ENCODE data around the gene MFN2. TPM values are rescaled to one million over a fixed set of nuclear protein-coding genes. Genes with fewer than 3 reads are reported as not detected.
A peak's percentile ranks its signal among the peaks of the same experiment; 100 is the strongest.
"Not testable (repeated sequence)": the region's sequence is repeated elsewhere in the genome, so short reads cannot be mapped to it uniquely, and the experiment has no call there.

The MFN2 gene
- total RNA-seq, 2 experiments from 2014 or later = 55.1 to 60.4 TPM

GRCh38 chr1:12003762-12004161, 23.5 kb downstream of the MFN2 start:
- peaks cover 71% of the 10 kb centered on the region for H3K36me3 Mint-ChIP-seq (ENCODE audit: low read depth)

GRCh38 chr1:12005488-12006166, 25.4 kb downstream of the MFN2 start:
- no peak for ATAC-seq
- Mint-ChIP-seq H3K4me1 (ENCODE audit: low read depth) (no peaks in the 10 kb centered on the region), H3K9me3 (ENCODE audit: insufficient read depth) (no peaks in the 10 kb centered on the region), H3K27ac (no peak overlapping the region), H3K4me3 (no peak overlapping the region), H3K27me3 (ENCODE audit: low read depth) (no peaks in the 10 kb centered on the region), H3K36me3 (ENCODE audit: low read depth) (peaks cover 78% of the 10 kb centered on the region)
- DNase-seq = no peak
- ChIA-PET CTCF (interaction anchor here (0.9 kb wide), 1 partner anchor 13 kb away, joined by 4 read pairs; no protein-coding TSS in a partner anchor), POLR2A (interaction anchor here (1.1 to 1.7 kb wide), 2 partner anchors 96 to 98 kb away, joined by 5 read pairs; no protein-coding TSS in a partner anchor)

More at GRCh38 chr1:12003762-12004161, 23.5 kb downstream of the MFN2 start:
- Mint-ChIP-seq H3K27me3 (ENCODE audit: low read depth) (no peaks in the 10 kb centered on the region), H3K4me3 (no peak overlapping the region), H3K27ac (no peak overlapping the region), H3K9me3 (ENCODE audit: insufficient read depth) (no peaks in the 10 kb centered on the region), H3K4me1 (ENCODE audit: low read depth) (no peaks in the 10 kb centered on the region)
- DNase-seq = no peak
- ATAC-seq = no peak
- ChIA-PET CTCF (interaction anchor here (1.1 kb wide), 1 partner anchor 28 kb away, joined by 3 read pairs; no protein-coding TSS in a partner anchor), POLR2A (interaction anchor here (1.2 to 1.7 kb wide), 2 partner anchors 94 to 96 kb away, joined by 5 to 7 read pairs; no protein-coding TSS in a partner anchor)

- POLR2A ChIA-PET = no interaction called here
- no peak for DNase-seq
- H3K27me3 Mint-ChIP-seq (ENCODE audit: low read depth) = no peaks in the 10 kb centered on the region
- no peaks in the 10 kb centered on the region for H3K4me1 Mint-ChIP-seq (ENCODE audit: low read depth)
- no peaks in the 10 kb centered on the region for H3K9me3 Mint-ChIP-seq (ENCODE audit: insufficient read depth)
- CTCF ChIA-PET = no interaction called here
- H3K4me3 Mint-ChIP-seq = no peak overlapping the region
- no peak for ATAC-seq
- no peak overlapping the region for H3K27ac Mint-ChIP-seq
- H3K36me3 Mint-ChIP-seq (ENCODE audit: low read depth) = peaks cover 83% of the 10 kb centered on the region
Measured at GRCh38 chr1:12006167-12006921, 26.1 kb downstream of the MFN2 start.

GRCh38 chr1:12007204-12007603, 27.0 kb downstream of the MFN2 start:
- DNase-seq (no peak), ATAC-seq (no peak)
- Mint-ChIP-seq H3K27ac (peak overlapping the region; percentile 34), H3K27me3 (ENCODE audit: low read depth) (no peaks in the 10 kb centered on the region), H3K4me3 (no peak overlapping the region), H3K9me3 (ENCODE audit: insufficient read depth) (no peaks in the 10 kb centered on the region), H3K4me1 (ENCODE audit: low read depth) (peaks cover 4% of the 10 kb centered on the region), H3K36me3 (ENCODE audit: low read depth) (peaks cover 83% of the 10 kb centered on the region)
- POLR2A ChIA-PET = no interaction called here
- CTCF ChIA-PET = no interaction called here

- CTCF ChIA-PET; ATAC-seq; H3K27me3 Mint-ChIP-seq (ENCODE audit: low read depth); POLR2A ChIA-PET; H3K4me3 Mint-ChIP-seq; DNase-seq; H3K27ac Mint-ChIP-seq; H3K9me3 Mint-ChIP-seq (ENCODE audit: insufficient read depth): not testable (repeated sequence)
- H3K36me3 Mint-ChIP-seq (ENCODE audit: low read depth) = peaks cover 80% of the 10 kb centered on the region
- H3K4me1 Mint-ChIP-seq (ENCODE audit: low read depth) = peaks cover 15% of the 10 kb centered on the region
Measured at GRCh38 chr1:12008355-12008754, 28.1 kb downstream of the MFN2 start.

GRCh38 chr1:12009318-12009947, 29.2 kb downstream of the MFN2 start:
- Mint-ChIP-seq H3K4me3 (no peak overlapping the region), H3K27ac (no peak overlapping the region), H3K36me3 (ENCODE audit: low read depth) (peaks cover 76% of the 10 kb centered on the region), H3K27me3 (ENCODE audit: low read depth) (no peaks in the 10 kb centered on the region), H3K4me1 (ENCODE audit: low read depth) (peaks cover 24% of the 10 kb centered on the region), H3K9me3 (ENCODE audit: insufficient read depth) (no peaks in the 10 kb centered on the region)
- ATAC-seq = no peak
- ChIA-PET CTCF (no interaction called here), POLR2A (no interaction called here)
- DNase-seq = no peak

GRCh38 chr1:12010746-12011570, 30.7 kb downstream of the MFN2 start:
- ATAC-seq = no peak
- ChIA-PET POLR2A (interaction anchor here (1.2 to 1.3 kb wide), 2 partner anchors 101 to 103 kb away, joined by 6 to 8 read pairs; no protein-coding TSS in a partner anchor), CTCF (interaction anchor here (1.6 kb wide), 2 partner anchors 9 to 20 kb away, joined by 4 to 6 read pairs; no protein-coding TSS in a partner anchor)
- Mint-ChIP-seq H3K27ac (no peak overlapping the region), H3K4me3 (no peak overlapping the region), H3K27me3 (ENCODE audit: low read depth) (no peaks in the 10 kb centered on the region), H3K9me3 (ENCODE audit: insufficient read depth) (no peaks in the 10 kb centered on the region), H3K36me3 (ENCODE audit: low read depth) (peaks cover 65% of the 10 kb centered on the region), H3K4me1 (ENCODE audit: low read depth) (peaks cover 29% of the 10 kb centered on the region)
- no peak for DNase-seq

- CTCF ChIA-PET = no interaction called here
- no peaks in the 10 kb centered on the region for H3K27me3 Mint-ChIP-seq (ENCODE audit: low read depth)
- no peak overlapping the region for H3K4me3 Mint-ChIP-seq
- H3K36me3 Mint-ChIP-seq (ENCODE audit: low read depth) = peaks cover 60% of the 10 kb centered on the region
- no peaks in the 10 kb centered on the region for H3K9me3 Mint-ChIP-seq (ENCODE audit: insufficient read depth)
- no peak for DNase-seq
- peak overlapping the region; percentile 75 for H3K27ac Mint-ChIP-seq
- H3K4me1 Mint-ChIP-seq (ENCODE audit: low read depth) = peaks cover 32% of the 10 kb centered on the region
- POLR2A ChIA-PET = interaction anchor here (1.2 kb wide), 1 partner anchor 102 kb away, joined by 6 read pairs; no protein-coding TSS in a partner anchor
- no peak for ATAC-seq
Measured at GRCh38 chr1:12011998-12012397, 31.8 kb downstream of the MFN2 start.

GRCh38 chr1:12012560-12013316, 32.5 kb downstream of the MFN2 start:
- peaks cover 54% of the 10 kb centered on the region for H3K36me3 Mint-ChIP-seq (ENCODE audit: low read depth)
- H3K27ac Mint-ChIP-seq = peak overlapping the region; percentile 75
- no peak overlapping the region for H3K4me3 Mint-ChIP-seq
- ChIA-PET CTCF (no interaction called here), POLR2A (interaction anchor here (1.2 kb wide), 1 partner anchor 103 kb away, joined by 6 read pairs; no protein-coding TSS in a partner anchor)
- ATAC-seq (no peak), DNase-seq (no peak)
- H3K9me3 Mint-ChIP-seq (ENCODE audit: insufficient read depth) = no peaks in the 10 kb centered on the region
- H3K27me3 Mint-ChIP-seq (ENCODE audit: low read depth) = no peaks in the 10 kb centered on the region
- H3K4me1 Mint-ChIP-seq (ENCODE audit: low read depth) = peaks cover 32% of the 10 kb centered on the region

- Mint-ChIP-seq H3K27ac (no peak overlapping the region), H3K4me3 (no peak overlapping the region), H3K4me1 (ENCODE audit: low read depth) (peaks cover 35% of the 10 kb centered on the region), H3K9me3 (ENCODE audit: insufficient read depth) (no peaks in the 10 kb centered on the region), H3K36me3 (ENCODE audit: low read depth) (peaks cover 46% of the 10 kb centered on the region), H3K27me3 (ENCODE audit: low read depth) (no peaks in the 10 kb centered on the region)
- ATAC-seq (no peak), DNase-seq (no peak)
- ChIA-PET CTCF (no interaction called here), POLR2A (interaction anchor here (0.6 to 1.6 kb wide), 2 partner anchors 105 to 107 kb away, joined by 4 to 6 read pairs; no protein-coding TSS in a partner anchor)
Measured at GRCh38 chr1:12014141-12014991, 34.1 kb downstream of the MFN2 start.

Measured in activated CD8-positive, alpha-beta T cell treated with anti-CD3 and anti-CD28 coated beads, Interleukin-2, amount 10 ng/mL, durations not matched to agents 7 days and 5 days (primary cell).